ENCODE measurements around the gene KMT2C. TPM values are rescaled to one million over a fixed set of nuclear protein-coding genes. Genes with fewer than 3 reads are reported as not detected.

The KMT2C gene
- total and polyA plus RNA-seq, 2 of the 13 experiments (the other 11 are each of a cell fraction or from before 2014, with no cell fraction given): 7.1 to 14.4 TPM

DNA sequence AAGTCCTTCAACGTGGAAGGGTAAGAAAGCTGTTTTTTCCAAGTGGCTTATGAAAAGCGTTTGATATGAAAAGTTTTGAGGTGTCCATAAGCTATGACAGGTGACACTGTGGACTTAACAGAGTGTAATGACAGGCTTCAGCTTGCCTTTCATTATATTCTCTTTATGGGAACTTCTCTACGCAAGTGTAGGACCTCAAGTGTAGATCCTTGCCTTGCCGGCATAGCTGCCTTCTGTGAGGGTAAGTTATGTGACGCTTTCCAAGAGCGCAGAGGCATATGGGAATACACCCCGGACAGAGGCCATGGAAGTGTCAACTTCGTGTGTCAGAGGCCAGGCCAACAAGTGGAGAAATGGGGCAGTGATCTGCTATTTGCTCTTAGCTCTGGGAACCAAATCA is 318.4 kb downstream of the KMT2C start:
- ATAC-seq: no peak
- CTCF ChIA-PET (ENCODE audit: low intra/inter-chr PET ratio, low total read pairs): no interaction called here
- intact Hi-C loops (cut with micrococcal nuclease; ENCODE audit: unreplicated experiment) (no loop called here), in situ Hi-C loops (cut with HindIII; ENCODE audit: extremely low pct_ligation_motif_present, low pct_unique_long_range_greater_than_20kb) (no loop called here)
- no peaks in the 10 kb centered on the region for H4K20me1 ChIP-seq (ENCODE audit: insufficient read depth, low read length)
- peaks cover 19 to 34% of the 10 kb centered on the region in 2 experiments for H3K36me3 ChIP-seq (replicated peaks in 1 of 2; ENCODE audit: control insufficient read depth in 1 of 2, insufficient read depth in 2 of 2, low read length in 2 of 2)
- POLR2A ChIA-PET: no interaction called here
- no peak for FAIRE-seq
- H3K27ac ChIP-seq (ENCODE audit: extremely low read length, insufficient read depth, low read length): no peak overlapping the region
- H2AFZ ChIP-seq (ENCODE audit: low read length): no peak overlapping the region
- H3K9me3 ChIP-seq (ENCODE audit: low read length): no peaks in the 10 kb centered on the region
- H3K27me3 ChIP-seq (ENCODE audit: control insufficient read depth in 1 of 2, insufficient read depth in 2 of 2, low read length in 2 of 2): no peaks in the 10 kb centered on the region
- no peak overlapping the region for H3K9ac ChIP-seq (ENCODE audit: insufficient read depth, low read depth, low read length)
- no TSS peak for BruUV-seq (replicated peaks)
- no peak for DNase-seq (ENCODE audit: low spot score)
- TF ChIP-seq, protein P1, sequence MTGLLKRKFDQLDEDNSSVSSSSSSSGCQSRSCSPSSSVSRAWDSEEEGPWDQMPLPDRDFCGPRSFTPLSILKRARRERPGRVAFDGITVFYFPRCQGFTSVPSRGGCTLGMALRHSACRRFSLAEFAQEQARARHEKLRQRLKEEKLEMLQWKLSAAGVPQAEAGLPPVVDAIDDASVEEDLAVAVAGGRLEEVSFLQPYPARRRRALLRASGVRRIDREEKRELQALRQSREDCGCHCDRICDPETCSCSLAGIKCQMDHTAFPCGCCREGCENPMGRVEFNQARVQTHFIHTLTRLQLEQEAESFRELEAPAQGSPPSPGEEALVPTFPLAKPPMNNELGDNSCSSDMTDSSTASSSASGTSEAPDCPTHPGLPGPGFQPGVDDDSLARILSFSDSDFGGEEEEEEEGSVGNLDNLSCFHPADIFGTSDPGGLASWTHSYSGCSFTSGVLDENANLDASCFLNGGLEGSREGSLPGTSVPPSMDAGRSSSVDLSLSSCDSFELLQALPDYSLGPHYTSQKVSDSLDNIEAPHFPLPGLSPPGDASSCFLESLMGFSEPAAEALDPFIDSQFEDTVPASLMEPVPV (CRISPR knock-in tag; IDR thresholded peaks at IDR 0.05): no peak
- TF ChIP-seq MED8 (CRISPR knock-in tag; IDR thresholded peaks at IDR 0.05; ENCODE audit: insufficient replicate concordance): no peak
- no peak for TF ChIP-seq ZNF501 (CRISPR knock-in tag; IDR thresholded peaks at IDR 0.05)
- TF ChIP-seq ZNF530 (CRISPR knock-in tag; IDR thresholded peaks at IDR 0.05; ENCODE audit: low read depth): no peak
- no peak for TF ChIP-seq MIER3 (CRISPR knock-in tag; IDR thresholded peaks at IDR 0.05; ENCODE audit: borderline replicate concordance)
- TF ChIP-seq RELA (CRISPR knock-in tag; IDR thresholded peaks at IDR 0.05): no peak
- TF ChIP-seq FOSL2 (CRISPR knock-in tag; IDR thresholded peaks at IDR 0.05): no peak
- no peak overlapping the region for H3K4me3 ChIP-seq (replicated peaks in 1 of 3; ENCODE audit: insufficient read depth in 1 of 3, low read depth in 2 of 3, low read length in 3 of 3)
- no peaks in the 10 kb centered on the region for H3K4me1 ChIP-seq (ENCODE audit: insufficient read depth, low read length)
- H3K4me2 ChIP-seq (ENCODE audit: low read depth, low read length): no peak overlapping the region
- WGBS (ENCODE audit: low lambda C conversion rate): 96% methylated on average over 4 of the region's 8 CpGs
- H3K79me2 ChIP-seq (ENCODE audit: insufficient read depth, low read length): no peaks in the 10 kb centered on the region
